ENCODE results near the gene POLG. TPM values are rescaled to one million over a fixed set of nuclear protein-coding genes. Genes with fewer than 3 reads are reported as not detected.

Gene POLG
- total and polyA plus RNA-seq, 2 of the 13 experiments (the other 11 are each of a cell fraction or from before 2014, with no cell fraction given): 26.6 to 35.5 TPM

DNA sequence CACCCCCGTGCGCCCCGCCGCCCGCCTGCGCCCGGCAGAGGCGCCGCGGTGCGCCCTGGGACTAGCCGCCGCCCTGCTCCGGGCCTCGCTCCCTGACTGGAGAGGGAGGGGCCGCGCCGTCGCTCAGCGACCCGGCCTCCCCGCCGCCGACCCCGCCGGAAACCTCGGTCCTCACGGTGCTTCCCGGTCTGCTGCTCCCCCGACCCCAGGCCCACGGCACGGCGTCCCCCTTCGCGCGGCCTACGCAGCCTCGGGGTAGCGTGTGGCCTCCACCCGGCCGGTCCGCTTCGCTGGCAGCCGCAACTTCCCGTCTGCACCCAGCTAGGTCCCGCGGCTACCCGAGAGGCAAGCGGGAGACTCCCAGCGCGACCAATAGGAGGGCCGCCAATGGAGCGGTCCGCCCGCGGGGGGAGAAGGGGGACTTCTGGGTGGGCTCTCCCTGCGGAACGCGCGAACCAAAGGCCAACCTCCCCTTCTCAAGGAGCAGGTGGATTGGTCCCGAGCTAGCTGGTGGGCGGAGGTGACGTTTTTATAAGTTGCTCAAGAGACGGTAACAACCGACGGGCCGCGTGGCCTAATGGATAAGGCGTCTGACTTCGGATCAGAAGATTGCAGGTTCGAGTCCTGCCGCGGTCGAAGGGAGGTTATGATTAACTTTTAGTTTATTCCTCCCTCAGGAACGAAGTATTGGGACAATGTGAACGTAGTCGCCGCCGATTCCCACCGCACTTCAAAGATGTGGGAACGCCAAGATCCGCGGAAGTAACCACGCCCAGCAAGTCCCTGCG lies at the start of gene POLG (continued):
- TF ChIP-seq, protein P1, sequence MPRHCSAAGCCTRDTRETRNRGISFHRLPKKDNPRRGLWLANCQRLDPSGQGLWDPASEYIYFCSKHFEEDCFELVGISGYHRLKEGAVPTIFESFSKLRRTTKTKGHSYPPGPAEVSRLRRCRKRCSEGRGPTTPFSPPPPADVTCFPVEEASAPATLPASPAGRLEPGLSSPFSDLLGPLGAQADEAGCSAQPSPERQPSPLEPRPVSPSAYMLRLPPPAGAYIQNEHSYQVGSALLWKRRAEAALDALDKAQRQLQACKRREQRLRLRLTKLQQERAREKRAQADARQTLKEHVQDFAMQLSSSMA (CRISPR knock-in tag; IDR thresholded peaks at IDR 0.05): no peak; the same call in 1 of the 2 replicates
- TF ChIP-seq GABPA (IDR thresholded peaks at IDR 0.05; ENCODE audit: low read depth, low read length) (no peak), GABPA (CRISPR knock-in tag; IDR thresholded peaks at IDR 0.05; ENCODE audit: low read depth) (peak; percentile 75), ZNF546 (CRISPR knock-in tag; conservative IDR thresholded peaks at IDR 0.05) (peak; percentile 81; the same call in 1 of the 2 replicates), ZNF616 (CRISPR knock-in tag; IDR thresholded peaks at IDR 0.05; ENCODE audit: low read depth) (0 out of 2 replicates have a peak, but pooled peaks have one; percentile 25), ERF (CRISPR knock-in tag; IDR thresholded peaks at IDR 0.05) (peak; percentile 87), ESRRA (CRISPR knock-in tag; IDR thresholded peaks at IDR 0.05; ENCODE audit: low read depth) (no peak; the same call in 1 of the 2 replicates), MTF2 (CRISPR knock-in tag; IDR thresholded peaks at IDR 0.05; ENCODE audit: borderline replicate concordance) (peak; percentile 7; the same call in 1 of the 2 replicates), FOXK1 (CRISPR knock-in tag; IDR thresholded peaks at IDR 0.05; ENCODE audit: borderline replicate concordance, low read depth) (peak; percentile 90; the same call in 1 of the 2 replicates), RBM22 (optimal IDR thresholded peaks at IDR 0.05; ENCODE audit: low read length) (peak; percentile 96), CCDC6 (CRISPR knock-in tag; IDR thresholded peaks at IDR 0.05) (peak; percentile 67), ZFP82 (CRISPR knock-in tag; IDR thresholded peaks at IDR 0.05; ENCODE audit: borderline replicate concordance) (no peak), ZNF484 (CRISPR knock-in tag; IDR thresholded peaks at IDR 0.05; ENCODE audit: borderline replicate concordance, low read depth) (no peak), ZBTB7B (CRISPR knock-in tag; IDR thresholded peaks at IDR 0.05) (peak; percentile 99), KLF9 (CRISPR knock-in tag; IDR thresholded peaks at IDR 0.05; ENCODE audit: low read depth) (peak; percentile 95), ZNF589 (CRISPR knock-in tag; conservative IDR thresholded peaks at IDR 0.05) (0 out of 2 replicates have a peak, but pooled peaks have one; percentile 68), ZSCAN25 (CRISPR knock-in tag; IDR thresholded peaks at IDR 0.05) (peak; percentile 50; the same call in 1 of the 2 replicates), KLF16 (CRISPR knock-in tag; IDR thresholded peaks at IDR 0.05) (peak in 1 of 2 experiments; percentile 94; a peak in 2 of 4 replicates), PCBP1 (IDR thresholded peaks at IDR 0.05; ENCODE audit: borderline replicate concordance, low read depth, low read length) (peak; percentile 97), HNRNPLL (IDR thresholded peaks at IDR 0.05; ENCODE audit: low read depth, low read length, poor library complexity, severe bottlenecking) (peak; percentile 53)
- TF ChIP-seq, protein P2, sequence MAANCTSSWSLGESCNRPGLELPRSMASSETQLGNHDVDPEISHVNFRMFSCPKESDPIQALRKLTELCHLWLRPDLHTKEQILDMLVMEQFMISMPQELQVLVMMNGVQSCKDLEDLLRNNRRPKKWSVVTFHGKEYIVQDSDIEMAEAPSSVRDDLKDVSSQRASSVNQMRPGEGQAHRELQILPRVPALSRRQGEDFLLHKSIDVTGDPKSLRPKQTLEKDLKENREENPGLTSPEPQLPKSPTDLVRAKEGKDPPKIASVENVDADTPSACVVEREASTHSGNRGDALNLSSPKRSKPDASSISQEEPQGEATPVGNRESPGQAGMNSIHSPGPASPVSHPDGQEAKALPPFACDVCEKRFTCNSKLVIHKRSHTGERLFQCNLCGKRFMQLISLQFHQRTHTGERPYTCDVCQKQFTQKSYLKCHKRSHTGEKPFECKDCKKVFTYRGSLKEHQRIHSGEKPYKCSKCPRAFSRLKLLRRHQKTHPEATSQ (CRISPR knock-in tag; IDR thresholded peaks at IDR 0.05; ENCODE audit: borderline replicate concordance): peak; percentile 62; the same call in 1 of the 2 replicates
- TF ChIP-seq, protein P3, sequence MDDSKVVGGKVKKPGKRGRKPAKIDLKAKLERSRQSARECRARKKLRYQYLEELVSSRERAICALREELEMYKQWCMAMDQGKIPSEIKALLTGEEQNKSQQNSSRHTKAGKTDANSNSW (CRISPR knock-in tag; IDR thresholded peaks at IDR 0.05; ENCODE audit: borderline replicate concordance): no peak; the same call in 1 of the 2 replicates
- TF ChIP-seq, protein P4, sequence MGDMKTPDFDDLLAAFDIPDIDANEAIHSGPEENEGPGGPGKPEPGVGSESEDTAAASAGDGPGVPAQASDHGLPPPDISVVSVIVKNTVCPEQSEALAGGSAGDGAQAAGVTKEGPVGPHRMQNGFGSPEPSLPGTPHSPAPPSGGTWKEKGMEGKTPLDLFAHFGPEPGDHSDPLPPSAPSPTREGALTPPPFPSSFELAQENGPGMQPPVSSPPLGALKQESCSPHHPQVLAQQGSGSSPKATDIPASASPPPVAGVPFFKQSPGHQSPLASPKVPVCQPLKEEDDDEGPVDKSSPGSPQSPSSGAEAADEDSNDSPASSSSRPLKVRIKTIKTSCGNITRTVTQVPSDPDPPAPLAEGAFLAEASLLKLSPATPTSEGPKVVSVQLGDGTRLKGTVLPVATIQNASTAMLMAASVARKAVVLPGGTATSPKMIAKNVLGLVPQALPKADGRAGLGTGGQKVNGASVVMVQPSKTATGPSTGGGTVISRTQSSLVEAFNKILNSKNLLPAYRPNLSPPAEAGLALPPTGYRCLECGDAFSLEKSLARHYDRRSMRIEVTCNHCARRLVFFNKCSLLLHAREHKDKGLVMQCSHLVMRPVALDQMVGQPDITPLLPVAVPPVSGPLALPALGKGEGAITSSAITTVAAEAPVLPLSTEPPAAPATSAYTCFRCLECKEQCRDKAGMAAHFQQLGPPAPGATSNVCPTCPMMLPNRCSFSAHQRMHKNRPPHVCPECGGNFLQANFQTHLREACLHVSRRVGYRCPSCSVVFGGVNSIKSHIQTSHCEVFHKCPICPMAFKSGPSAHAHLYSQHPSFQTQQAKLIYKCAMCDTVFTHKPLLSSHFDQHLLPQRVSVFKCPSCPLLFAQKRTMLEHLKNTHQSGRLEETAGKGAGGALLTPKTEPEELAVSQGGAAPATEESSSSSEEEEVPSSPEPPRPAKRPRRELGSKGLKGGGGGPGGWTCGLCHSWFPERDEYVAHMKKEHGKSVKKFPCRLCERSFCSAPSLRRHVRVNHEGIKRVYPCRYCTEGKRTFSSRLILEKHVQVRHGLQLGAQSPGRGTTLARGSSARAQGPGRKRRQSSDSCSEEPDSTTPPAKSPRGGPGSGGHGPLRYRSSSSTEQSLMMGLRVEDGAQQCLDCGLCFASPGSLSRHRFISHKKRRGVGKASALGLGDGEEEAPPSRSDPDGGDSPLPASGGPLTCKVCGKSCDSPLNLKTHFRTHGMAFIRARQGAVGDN (CRISPR knock-in tag; IDR thresholded peaks at IDR 0.05): peak; percentile 85

Measured in HepG2 (cell line).